PC-3 (cell line): Measurements from ENCODE around the gene CHD6.

Source experiments
- CTCF ChIP-seq: fragments of 300-600 bp; sonication (generic); conservative IDR thresholded peaks from 2 replicates; pipeline ENCODE4 v1.5.1; 2017; ENCODE audit warnings: antibody characterized with exemption, low read depth, mild to moderate bottlenecking, low read length
- EZH2 ChIP-seq: fragments of 300-600 bp; sonication (generic); IDR thresholded peaks from one replicate; pipeline ENCODE4 v1.6.1; 2017; ENCODE audit warnings: antibody characterized with exemption, mild to moderate bottlenecking, low read length; ENCODE audit not compliant: unreplicated experiment
- EZH2phosphoT487 ChIP-seq: fragments of 300-600 bp; sonication (generic); IDR thresholded peaks from 2 replicates; pipeline ENCODE4 v1.6.1; 2018; ENCODE audit warnings: mild to moderate bottlenecking, antibody characterized with exemption, low read length, borderline replicate concordance

GRCh38 chr20:41497186-41497895 lies 120.8 kb downstream of the CHD6 start:
- no peak for TF ChIP-seq EZH2phosphoT487
- TF ChIP-seq CTCF: no peak
- no peak for TF ChIP-seq EZH2
